BLaER1 (cell line): Measurements from ENCODE around the gene CNOT3.

Experiments
- H3K27ac ChIP-seq: shearing (Covaris generic); formaldehyde crosslinking; 2 replicates; pipeline ENCODE4 v1.8.1; 2022
- H3K27me3 ChIP-seq: shearing (Covaris generic); formaldehyde crosslinking; 2 replicates; pipeline ENCODE4 v1.8.1; 2022
- H3K36me3 ChIP-seq: shearing (Covaris generic); formaldehyde crosslinking; 2 replicates; pipeline ENCODE4 v1.8.1; 2022
- H3K4me1 ChIP-seq: shearing (Covaris generic); formaldehyde crosslinking; 2 replicates; pipeline ENCODE4 v1.8.1; 2022
- H3K4me2 ChIP-seq: shearing (Covaris generic); formaldehyde crosslinking; 2 replicates; pipeline ENCODE4 v1.8.1; 2022
- H3K4me3 ChIP-seq: shearing (Covaris generic); formaldehyde crosslinking; 2 replicates; pipeline ENCODE4 v1.8.1; 2022
- H3K9ac ChIP-seq: shearing (Covaris generic); formaldehyde crosslinking; 2 replicates; pipeline ENCODE4 v1.8.1; 2022
- H3K9me3 ChIP-seq: shearing (Covaris generic); formaldehyde crosslinking; 2 replicates; pipeline ENCODE4 v1.8.1; 2022
- H4K20me1 ChIP-seq: shearing (Covaris generic); formaldehyde crosslinking; 2 replicates; pipeline ENCODE4 v1.8.1; 2022
- Cebpa-rat ChIP-seq: shearing (Covaris generic); IDR thresholded peaks from 2 replicates; pipeline ENCODE4 v1.8.1; 2022

Gene CNOT3

DNA sequence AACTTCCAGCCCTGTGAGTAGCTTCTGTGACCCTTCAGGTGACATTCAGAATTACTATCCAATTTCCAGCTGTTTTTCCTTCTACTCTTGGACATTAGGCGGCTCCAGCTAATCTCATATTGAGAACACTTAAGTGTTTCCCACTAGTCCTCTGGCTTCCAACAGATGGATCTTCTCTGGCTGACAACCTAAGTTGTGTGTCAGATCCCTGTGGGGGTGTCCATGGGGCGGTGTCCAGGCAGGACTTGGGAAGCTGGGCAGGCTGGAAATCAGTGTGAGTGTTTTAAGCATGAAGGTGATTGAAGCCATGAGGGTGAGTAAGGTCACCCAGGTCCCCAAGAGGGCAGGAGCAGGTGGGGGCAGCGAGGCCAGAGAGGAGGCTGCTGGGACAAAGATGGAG lies 10.1 kb downstream of the CNOT3 start:
- Histone ChIP-seq H3K9me3 (no peaks in the 10 kb centered on the region), H3K4me3 (no peak overlapping the region), H3K4me2 (no peak overlapping the region), H4K20me1 (peaks cover 94% of the 10 kb centered on the region), H3K27me3 (no peaks in the 10 kb centered on the region), H3K9ac (no peak overlapping the region), H3K4me1 (no peaks in the 10 kb centered on the region), H3K36me3 (peaks cover 100% of the 10 kb centered on the region), H3K27ac (no peak overlapping the region)
- TF ChIP-seq Cebpa-rat = no peak

DNA sequence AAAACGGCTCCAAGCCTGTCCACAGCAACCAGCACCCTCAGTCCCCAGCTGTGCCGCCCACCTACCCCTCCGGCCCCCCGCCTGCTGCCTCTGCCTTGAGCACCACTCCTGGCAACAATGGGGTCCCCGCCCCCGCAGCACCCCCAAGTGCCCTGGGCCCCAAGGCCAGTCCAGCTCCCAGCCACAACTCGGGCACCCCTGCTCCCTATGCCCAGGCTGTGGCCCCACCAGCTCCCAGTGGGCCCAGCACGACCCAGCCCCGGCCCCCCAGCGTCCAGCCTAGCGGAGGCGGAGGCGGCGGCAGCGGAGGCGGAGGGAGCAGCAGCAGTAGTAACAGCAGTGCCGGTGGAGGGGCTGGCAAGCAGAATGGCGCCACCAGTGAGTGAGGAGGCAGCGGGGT lies 10.6 kb downstream of the CNOT3 start:
- Histone ChIP-seq H3K9me3 (no peaks in the 10 kb centered on the region), H3K4me1 (no peaks in the 10 kb centered on the region), H3K36me3 (peaks cover 100% of the 10 kb centered on the region), H3K4me3 (no peak overlapping the region), H3K27ac (no peak overlapping the region), H3K9ac (no peak overlapping the region), H4K20me1 (peaks cover 94% of the 10 kb centered on the region), H3K27me3 (no peaks in the 10 kb centered on the region), H3K4me2 (no peak overlapping the region)
- no peak for TF ChIP-seq Cebpa-rat

DNA sequence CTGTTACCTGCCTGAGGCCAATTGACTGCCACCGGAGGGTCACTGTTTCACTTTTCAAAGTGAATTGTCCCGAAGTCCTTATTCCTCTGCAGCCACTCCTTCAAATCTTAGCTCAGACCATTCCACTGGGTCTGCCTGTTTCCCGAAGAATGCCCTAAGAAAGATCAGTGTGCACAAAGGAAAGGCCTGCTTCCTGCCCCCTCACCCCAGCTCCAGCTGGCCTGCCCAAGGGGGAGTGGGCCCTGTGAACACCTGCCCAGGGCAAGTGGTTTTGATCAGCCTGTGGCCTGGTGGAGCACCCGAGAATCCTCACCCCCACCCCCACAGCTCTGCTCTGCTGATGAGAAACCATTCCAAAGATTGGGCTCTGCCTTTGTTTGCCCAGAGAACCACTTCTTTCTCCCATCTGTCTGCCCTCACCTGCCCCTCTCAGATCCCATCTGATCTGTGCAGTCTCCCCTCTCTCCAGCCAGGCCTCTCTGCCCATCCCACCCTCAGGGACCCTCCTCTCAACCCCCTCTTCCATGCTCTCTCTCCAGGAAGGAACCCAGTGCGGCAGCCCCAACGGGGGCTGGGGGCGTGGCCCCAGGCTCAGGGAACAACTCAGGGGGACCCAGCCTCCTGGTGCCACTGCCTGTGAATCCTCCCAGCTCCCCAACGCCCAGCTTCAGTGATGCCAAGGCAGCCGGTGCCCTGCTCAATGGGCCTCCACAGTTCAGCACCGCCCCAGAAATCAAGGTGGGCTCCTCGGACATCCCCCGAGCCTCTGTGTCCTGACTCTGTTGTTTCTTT lies 11.7 kb downstream of the CNOT3 start:
- H3K27ac ChIP-seq = no peak overlapping the region
- no peaks in the 10 kb centered on the region for H3K27me3 ChIP-seq
- H3K4me2 ChIP-seq = no peak overlapping the region
- no peaks in the 10 kb centered on the region for H3K9me3 ChIP-seq
- no peaks in the 10 kb centered on the region for H3K4me1 ChIP-seq
- no peak for TF ChIP-seq Cebpa-rat
- H3K36me3 ChIP-seq = peaks cover 100% of the 10 kb centered on the region
- H3K4me3 ChIP-seq = no peak overlapping the region
- no peak overlapping the region for H3K9ac ChIP-seq
- H4K20me1 ChIP-seq = peaks cover 94% of the 10 kb centered on the region

DNA sequence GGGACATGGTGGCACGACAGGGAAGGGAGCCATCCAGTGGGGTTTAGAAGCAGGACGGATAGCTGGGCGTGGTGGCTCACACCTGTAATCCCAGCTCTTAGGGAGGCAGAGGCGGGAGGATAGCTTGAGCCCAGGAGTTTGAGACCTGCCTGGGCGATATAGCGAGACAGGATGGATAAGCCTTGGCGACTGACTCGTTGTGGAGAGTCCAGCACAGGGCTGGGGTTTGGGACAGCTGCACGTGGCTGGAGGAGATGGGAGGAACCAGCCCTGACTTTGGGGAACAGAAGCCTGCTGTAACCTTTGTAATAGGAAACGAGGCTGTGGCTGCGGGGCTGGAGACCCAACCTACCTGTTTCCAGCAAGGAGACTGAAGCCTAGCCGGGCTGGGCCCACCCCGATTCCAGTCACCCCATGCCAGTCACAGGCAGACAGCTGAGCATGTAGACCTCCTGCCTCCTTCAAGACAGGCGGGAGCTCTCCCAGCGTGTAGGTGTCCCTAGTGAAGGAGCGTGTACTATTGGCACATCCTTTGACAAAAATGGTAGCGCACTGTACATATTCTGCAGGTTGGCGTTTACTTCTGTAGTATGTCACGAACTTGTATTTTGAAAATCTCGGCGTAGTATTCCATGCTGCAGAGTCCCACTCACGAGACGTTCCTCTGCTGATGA lies 13.9 kb downstream of the CNOT3 start:
- Histone ChIP-seq H3K27ac (no peak overlapping the region), H3K4me2 (no peak overlapping the region), H3K4me3 (no peak overlapping the region), H3K27me3 (no peaks in the 10 kb centered on the region), H3K36me3 (peaks cover 100% of the 10 kb centered on the region), H4K20me1 (peaks cover 96% of the 10 kb centered on the region), H3K4me1 (peaks cover 8% of the 10 kb centered on the region; the same call in 1 of the 2 replicates), H3K9ac (no peak overlapping the region), H3K9me3 (no peaks in the 10 kb centered on the region)
- no peak for TF ChIP-seq Cebpa-rat

- Histone ChIP-seq H3K4me1 (peaks cover 8% of the 10 kb centered on the region; the same call in 1 of the 2 replicates), H4K20me1 (peaks cover 96% of the 10 kb centered on the region), H3K4me3 (no peak overlapping the region), H3K9me3 (no peaks in the 10 kb centered on the region), H3K4me2 (no peak overlapping the region), H3K36me3 (peaks cover 100% of the 10 kb centered on the region), H3K27me3 (no peaks in the 10 kb centered on the region), H3K27ac (no peak overlapping the region), H3K9ac (no peak overlapping the region)
- TF ChIP-seq Cebpa-rat = no peak
These were observed 14.7 kb downstream of the CNOT3 start for GRCh38 chr19:54152267-54152666.

GRCh38 chr19:54152878-54153524 lies 15.4 kb downstream of the CNOT3 start:
- Histone ChIP-seq H4K20me1 (peaks cover 89% of the 10 kb centered on the region), H3K36me3 (peaks cover 100% of the 10 kb centered on the region), H3K4me2 (no peak overlapping the region), H3K9ac (no peak overlapping the region), H3K9me3 (no peaks in the 10 kb centered on the region), H3K4me3 (no peak overlapping the region), H3K27ac (no peak overlapping the region), H3K4me1 (peaks cover 9% of the 10 kb centered on the region), H3K27me3 (no peaks in the 10 kb centered on the region)
- TF ChIP-seq Cebpa-rat = no peak

DNA sequence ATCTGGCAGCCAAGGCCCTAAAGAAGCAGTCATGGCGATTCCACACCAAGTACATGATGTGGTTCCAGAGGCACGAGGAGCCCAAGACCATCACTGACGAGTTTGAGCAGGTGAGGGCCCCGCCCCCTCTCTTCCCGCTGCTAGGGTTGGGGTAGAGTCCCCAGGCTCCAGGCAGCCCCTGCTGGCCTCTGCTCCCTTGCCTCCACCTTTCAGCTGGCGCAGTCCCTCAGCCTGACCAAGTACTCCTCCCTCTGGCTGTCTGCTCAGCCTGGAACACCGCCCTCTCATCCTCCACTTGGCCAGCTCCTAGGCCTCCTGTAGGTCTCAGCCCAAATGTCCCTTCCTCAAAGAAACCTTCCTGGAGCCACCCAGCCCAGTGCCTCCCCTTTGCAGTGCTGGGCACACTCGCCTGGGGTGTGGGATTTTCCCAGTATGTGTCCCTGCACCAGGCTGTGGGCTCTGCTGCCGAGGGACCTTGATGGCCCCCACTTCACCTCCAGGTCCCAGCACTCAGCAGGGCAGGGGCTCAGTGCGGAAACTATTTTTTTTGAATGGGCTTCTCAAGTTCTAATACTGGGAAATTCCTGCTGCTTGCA lies 16.3 kb downstream of the CNOT3 start:
- no peak for TF ChIP-seq Cebpa-rat
- peaks cover 96% of the 10 kb centered on the region for H3K36me3 ChIP-seq
- no peak overlapping the region for H3K27ac ChIP-seq

DNA sequence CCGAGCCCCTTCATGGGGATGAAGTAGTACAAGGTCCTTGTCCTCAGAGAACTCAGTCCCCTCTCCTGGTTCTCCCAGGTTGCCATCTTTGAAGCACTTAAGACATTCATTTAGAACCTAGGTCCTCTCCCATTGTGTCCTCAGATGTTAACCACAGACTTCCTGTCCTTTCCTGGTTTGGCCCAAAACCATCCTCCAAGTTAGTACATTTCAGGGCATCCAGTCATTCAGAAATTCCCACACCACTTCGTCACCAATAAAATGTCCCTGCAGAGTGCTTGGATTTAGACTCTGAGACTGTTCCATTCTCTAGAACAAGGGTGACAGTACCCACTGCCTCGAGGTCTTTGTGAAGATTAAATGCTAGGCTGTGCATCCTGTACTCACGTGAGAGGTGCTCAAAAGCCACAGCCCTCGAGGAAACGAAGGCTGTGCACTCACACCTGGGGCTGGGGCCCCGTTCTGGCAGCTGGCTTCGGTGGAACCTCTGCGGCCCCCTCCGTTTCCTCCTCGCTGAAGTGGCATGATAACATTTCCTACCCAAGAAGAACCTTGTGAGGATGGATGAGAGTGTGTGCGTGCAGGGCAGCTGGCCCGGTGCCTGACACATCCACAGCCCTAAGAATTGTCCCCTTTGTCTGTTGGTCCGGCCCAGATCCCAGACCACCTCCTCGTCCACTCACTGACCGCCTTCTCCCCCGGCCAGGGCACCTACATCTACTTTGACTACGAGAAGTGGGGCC lies 17.2 kb downstream of the CNOT3 start:
- Histone ChIP-seq H3K9me3 (no peaks in the 10 kb centered on the region), H3K27me3 (no peaks in the 10 kb centered on the region), H3K36me3 (peaks cover 86% of the 10 kb centered on the region), H3K4me3 (no peak overlapping the region), H3K4me2 (no peak overlapping the region), H4K20me1 (peaks cover 73% of the 10 kb centered on the region), H3K27ac (no peak overlapping the region), H3K9ac (no peak overlapping the region), H3K4me1 (peaks cover 20% of the 10 kb centered on the region)
- no peak for TF ChIP-seq Cebpa-rat

More for the DNA sequence above, 16.3 kb downstream of the CNOT3 start:
- peaks cover 18% of the 10 kb centered on the region for H3K4me1 ChIP-seq
- no peak overlapping the region for H3K9ac ChIP-seq
- H3K4me2 ChIP-seq = no peak overlapping the region
- H3K9me3 ChIP-seq = no peaks in the 10 kb centered on the region
- H3K27me3 ChIP-seq = no peaks in the 10 kb centered on the region
- H4K20me1 ChIP-seq = peaks cover 83% of the 10 kb centered on the region
- H3K4me3 ChIP-seq = no peak overlapping the region

GRCh38 chr19:54155694-54156093 lies 18.1 kb downstream of the CNOT3 start:
- no peak for TF ChIP-seq Cebpa-rat
- peaks cover 26% of the 10 kb centered on the region for H3K4me1 ChIP-seq
- H3K4me3 ChIP-seq = no peak overlapping the region
- H3K9ac ChIP-seq = no peak overlapping the region
- no peak overlapping the region for H3K4me2 ChIP-seq
- peaks cover 77% of the 10 kb centered on the region for H3K36me3 ChIP-seq
- no peak overlapping the region for H3K27ac ChIP-seq
- no peaks in the 10 kb centered on the region for H3K27me3 ChIP-seq
- no peaks in the 10 kb centered on the region for H3K9me3 ChIP-seq
- H4K20me1 ChIP-seq = peaks cover 65% of the 10 kb centered on the region
